K562 (cell line): ENCODE measurements around the gene SLC5A5. TPM values are rescaled to one million over a fixed set of nuclear protein-coding genes. Genes with fewer than 3 reads are reported as not detected.

Experiments
- CGGBP1 ChIP-seq: fragments of 250-450 bp; sonication (Bioruptor Pico); IDR thresholded peaks from 2 replicates; pipeline ENCODE4 v1.9.0; 2021; ENCODE audit warnings: mild to moderate bottlenecking
- HEY1 ChIP-seq: fragments of 250-450 bp; sonication (Bioruptor Pico); IDR thresholded peaks from 2 replicates; pipeline ENCODE4 v1.5.0; 2020; ENCODE audit warnings: mild to moderate bottlenecking, moderate library complexity, borderline replicate concordance
- HMGN3 ChIP-seq: IDR thresholded peaks from 2 replicates; pipeline ENCODE4 v1.6.1; 2011; ENCODE audit warnings: borderline replicate concordance, low read depth, mild to moderate bottlenecking, mixed read lengths, low read length; ENCODE audit not compliant: insufficient read length; ENCODE audit errors: extremely low read depth
- HNRNPLL ChIP-seq: fragments of 200-400 bp; formaldehyde crosslinking; IDR thresholded peaks from 2 replicates; pipeline ENCODE4 v1.6.1; 2017; ENCODE audit warnings: low read length, low read depth, mild to moderate bottlenecking; ENCODE audit not compliant: poor library complexity, severe bottlenecking
- KAT8 ChIP-seq: fragments of 450-650 bp; IDR thresholded peaks from 2 replicates; pipeline ENCODE4 v1.6.1; 2016; ENCODE audit warnings: low read depth, mild to moderate bottlenecking
- KLF16 ChIP-seq: IDR thresholded peaks from 2 replicates; pipeline ENCODE4 v1.6.1; 2016; ENCODE audit warnings: antibody characterized with exemption
- L3MBTL2 ChIP-seq: fragments of 450-650 bp; IDR thresholded peaks from 2 replicates; pipeline ENCODE4 v1.6.1; 2016; ENCODE audit warnings: mild to moderate bottlenecking, moderate library complexity
- MEF2D ChIP-seq: conservative IDR thresholded peaks from 2 replicates; pipeline ENCODE4 v1.6.1; 2016; ENCODE audit warnings: low read depth, missing genetic modification characterization, missing compliant biosample characterization
- NCOA6 ChIP-seq: fragments of 450-650 bp; IDR thresholded peaks from 2 replicates; pipeline ENCODE4 v1.6.1; 2017; ENCODE audit warnings: mild to moderate bottlenecking
- NFXL1 ChIP-seq: fragments of 450-650 bp; formaldehyde crosslinking; IDR thresholded peaks from 2 replicates; pipeline ENCODE4 v1.4.0; 2021; ENCODE audit warnings: mild to moderate bottlenecking
- PTBP1 ChIP-seq: fragments of 200-400 bp; formaldehyde crosslinking; IDR thresholded peaks from 2 replicates; pipeline ENCODE4 v1.6.1; 2017; ENCODE audit warnings: low read depth, low read length
- RREB1 ChIP-seq: fragments of 250-450 bp; sonication (Bioruptor Pico); IDR thresholded peaks from 2 replicates; pipeline ENCODE4 v1.4.0; 2020
- TEAD4 ChIP-seq, 2 experiments: sonication (generic) in 1 of 2; formaldehyde crosslinking in 1 of 2; IDR thresholded peaks; 2 replicates each; pipeline versions ENCODE4 v1.6.1 to v1.8.0; 2012 to 2022; ENCODE audit warnings: borderline replicate concordance in 1 of 2, inconsistent platforms in 1 of 2, low read length in 1 of 2, mild to moderate bottlenecking in 1 of 2, missing genetic modification reagents in 1 of 2
- ZBTB1 ChIP-seq: sonication (generic); formaldehyde crosslinking; IDR thresholded peaks from 2 replicates; pipeline ENCODE4 v1.8.1; 2023; ENCODE audit warnings: missing genetic modification reagents, low read depth, mild to moderate bottlenecking, borderline replicate concordance
- ZNF408 ChIP-seq: fragments of 250-450 bp; sonication (Bioruptor Pico); IDR thresholded peaks from 2 replicates; pipeline ENCODE4 v1.4.0; 2020; ENCODE audit warnings: low read depth, mild to moderate bottlenecking, moderate library complexity
- ZNF512 ChIP-seq: IDR thresholded peaks from 2 replicates; pipeline ENCODE4 v1.6.1; 2016; ENCODE audit warnings: missing genetic modification characterization, missing compliant biosample characterization
- polyA plus RNA-seq, 8 experiments: library from polyadenylated mRNA; depleted of rRNA in 4 of 8; stranded (reverse) in 5 of 8; unstranded in 3 of 8; fragments of >200 nt; fragmentation: Nextera tagmentation in 2 of 8; fragmentation: Illumina TruSeq in 1 of 8; extraction: Ambion mirVana in 2 of 8; extraction: Trizol in 1 of 8; gene quantifications; 2 replicates each; pipeline versions ENCODE4 v1.2.1 to v1.2.3, GENCODE V29; 2011 to 2014; ENCODE audit warnings: inconsistent platforms in 1 of 8, missing spikeins in 1 of 8
- total RNA-seq, 7 experiments: library from RNA; depleted of rRNA in 6 of 7; stranded (reverse); fragments of >200 nt in 6 of 7; fragmentation: Illumina TruSeq in 2 of 7; extraction: Trizol in 2 of 7; gene quantifications; 2 replicates each; pipeline versions ENCODE4 v1.2.1 to v1.2.3, GENCODE V29; 2011 to 2021; ENCODE audit warnings: low replicate concordance in 1 of 7
- TF ChIP-seq, protein P1 (sequence below): fragments of 450-650 bp; IDR thresholded peaks from 2 replicates; pipeline ENCODE4 v1.7.1; 2018; ENCODE audit warnings: mild to moderate bottlenecking, low read depth; ENCODE audit not compliant: partially characterized antibody

Gene SLC5A5
- total and polyA plus RNA-seq, 9 of the 15 experiments (the other 6 are each of a cell fraction or from before 2014, with no cell fraction given), result 0.10 to 0.73 (median 0.23) TPM

DNA sequence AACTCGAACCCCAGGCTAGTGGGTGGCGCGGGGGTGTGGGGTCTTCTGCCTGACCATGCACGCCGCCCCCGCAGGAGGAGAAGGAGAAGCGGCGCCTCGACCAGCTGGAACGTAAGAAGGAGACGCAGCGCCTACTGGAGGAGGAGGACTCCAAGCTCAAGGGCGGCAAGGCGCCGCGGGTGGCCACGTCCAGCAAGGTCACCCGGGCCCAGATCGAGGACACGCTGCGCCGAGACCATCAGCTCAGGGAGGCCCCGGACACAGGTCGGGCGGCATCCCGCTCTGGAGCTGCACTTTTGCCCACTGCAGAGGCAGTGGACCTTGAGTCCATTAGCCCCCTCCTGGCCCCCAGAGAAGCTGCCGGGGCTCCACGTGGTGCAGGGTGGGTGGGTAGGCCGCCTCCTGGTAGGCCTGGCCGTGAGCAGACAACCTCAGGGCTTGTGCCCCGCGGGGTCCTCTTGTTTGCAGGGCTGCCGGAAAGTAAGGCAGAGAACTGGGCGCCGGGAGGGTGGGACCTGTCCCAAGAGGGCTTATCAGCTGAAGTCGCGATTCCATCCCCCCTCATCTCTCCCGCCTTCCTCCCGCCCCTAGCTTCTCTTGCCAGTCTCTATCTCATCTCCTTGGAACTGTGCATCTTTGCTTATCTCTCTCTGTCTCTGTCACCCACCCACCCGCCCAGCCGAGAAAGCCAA lies 71.0 kb downstream of the SLC5A5 start (continued):
- TF ChIP-seq, protein P1, sequence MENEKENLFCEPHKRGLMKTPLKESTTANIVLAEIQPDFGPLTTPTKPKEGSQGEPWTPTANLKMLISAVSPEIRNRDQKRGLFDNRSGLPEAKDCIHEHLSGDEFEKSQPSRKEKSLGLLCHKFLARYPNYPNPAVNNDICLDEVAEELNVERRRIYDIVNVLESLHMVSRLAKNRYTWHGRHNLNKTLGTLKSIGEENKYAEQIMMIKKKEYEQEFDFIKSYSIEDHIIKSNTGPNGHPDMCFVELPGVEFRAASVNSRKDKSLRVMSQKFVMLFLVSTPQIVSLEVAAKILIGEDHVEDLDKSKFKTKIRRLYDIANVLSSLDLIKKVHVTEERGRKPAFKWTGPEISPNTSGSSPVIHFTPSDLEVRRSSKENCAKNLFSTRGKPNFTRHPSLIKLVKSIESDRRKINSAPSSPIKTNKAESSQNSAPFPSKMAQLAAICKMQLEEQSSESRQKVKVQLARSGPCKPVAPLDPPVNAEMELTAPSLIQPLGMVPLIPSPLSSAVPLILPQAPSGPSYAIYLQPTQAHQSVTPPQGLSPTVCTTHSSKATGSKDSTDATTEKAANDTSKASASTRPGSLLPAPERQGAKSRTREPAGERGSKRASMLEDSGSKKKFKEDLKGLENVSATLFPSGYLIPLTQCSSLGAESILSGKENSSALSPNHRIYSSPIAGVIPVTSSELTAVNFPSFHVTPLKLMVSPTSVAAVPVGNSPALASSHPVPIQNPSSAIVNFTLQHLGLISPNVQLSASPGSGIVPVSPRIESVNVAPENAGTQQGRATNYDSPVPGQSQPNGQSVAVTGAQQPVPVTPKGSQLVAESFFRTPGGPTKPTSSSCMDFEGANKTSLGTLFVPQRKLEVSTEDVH, result no peak
- TF ChIP-seq TEAD4 (IDR thresholded peaks at IDR 0.05; ENCODE audit: low read length), result 0 out of 2 replicates have a peak, but pooled peaks have one; percentile 29
- no peak for TF ChIP-seq TEAD4 (CRISPR knock-in tag; IDR thresholded peaks at IDR 0.05; ENCODE audit: borderline replicate concordance)
- TF ChIP-seq NCOA6, result no peak
- peak; percentile 70 for TF ChIP-seq HMGN3
- no peak for TF ChIP-seq ZNF408
- no peak for TF ChIP-seq PTBP1
- TF ChIP-seq HEY1 (CRISPR knock-in tag), result no peak
- peak; percentile 92 for TF ChIP-seq L3MBTL2
- TF ChIP-seq KAT8, result no peak
- TF ChIP-seq ZBTB1 (CRISPR knock-in tag), result no peak; the same call in 1 of the 2 replicates
- peak; percentile 44; the same call in 1 of the 2 replicates for TF ChIP-seq KLF16
- peak; percentile 45 for TF ChIP-seq HNRNPLL
- TF ChIP-seq MEF2D, result no peak
- TF ChIP-seq ZNF512 (tag), result no peak
- no peak for TF ChIP-seq RREB1 (CRISPR knock-in tag)
- no peak for TF ChIP-seq NFXL1
- TF ChIP-seq CGGBP1 (CRISPR knock-in tag), result no peak
